Kidney epithelial cell (primary cell): ENCODE results near the gene ASIP. TPM values are rescaled to one million over a fixed set of nuclear protein-coding genes. Genes with fewer than 3 reads are reported as not detected.
"Not testable (repeated sequence)": the region's sequence is repeated elsewhere in the genome, so short reads cannot be mapped to it uniquely, and the experiment has no call there.

Experiments
- DNase-seq: peaks from one replicate; pipeline ENCODE4 v3.0.0-alpha.2; 2010; ENCODE audit warnings: low read depth
- H3K27me3 ChIP-seq: 2 replicates; pipeline ENCODE4 v1.6.0; 2011; ENCODE audit warnings: low read length; ENCODE audit not compliant: control insufficient read depth, insufficient read depth
- H3K36me3 ChIP-seq: 2 replicates; pipeline ENCODE4 v1.5.1; 2011; ENCODE audit warnings: low read length; ENCODE audit not compliant: control insufficient read depth, insufficient read depth
- H3K4me3 ChIP-seq: 2 replicates; pipeline ENCODE4 v1.5.1; 2011; ENCODE audit warnings: low read depth, mild to moderate bottlenecking, control low read depth, low read length
- CTCF ChIP-seq: IDR thresholded peaks from 2 replicates; pipeline ENCODE4 v1.5.1; 2011; ENCODE audit warnings: mild to moderate bottlenecking, moderate library complexity, low read length, control low read depth, inconsistent platforms; ENCODE audit not compliant: insufficient read depth, poor library complexity, severe bottlenecking
- total RNA-seq: library from RNA; depleted of rRNA; stranded (reverse); fragments of >200 nt; gene quantifications from 2 replicates; pipeline ENCODE4 v1.2.3, GENCODE V29; 2015

Gene ASIP
- total RNA-seq, 1 donor from 2014 or later = not detected

DNA sequence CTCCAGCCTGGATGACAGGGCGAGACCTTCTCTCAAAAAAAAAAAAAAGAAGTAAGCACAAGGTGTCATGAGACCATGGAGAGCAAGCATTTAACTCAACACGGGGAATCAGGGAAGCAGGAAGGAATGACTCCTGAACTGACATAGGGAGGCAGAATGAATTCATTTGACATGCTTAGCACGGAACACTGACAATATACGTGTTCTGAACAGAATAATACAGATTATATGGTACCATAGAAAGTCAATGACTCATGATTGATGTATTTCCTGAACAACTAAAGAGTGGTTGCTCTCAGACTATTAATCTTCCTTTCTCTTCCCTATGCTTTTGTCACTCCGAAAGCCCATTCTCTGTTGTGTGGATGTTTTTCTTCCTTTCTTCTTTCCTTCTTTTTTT is 20.7 kb upstream of the ASIP start:
- no peak overlapping the region for H3K4me3 ChIP-seq
- no peak for DNase-seq
- TF ChIP-seq CTCF = no peak
- H3K27me3 ChIP-seq = no peaks in the 10 kb centered on the region
- H3K36me3 ChIP-seq = no peaks in the 10 kb centered on the region

DNA sequence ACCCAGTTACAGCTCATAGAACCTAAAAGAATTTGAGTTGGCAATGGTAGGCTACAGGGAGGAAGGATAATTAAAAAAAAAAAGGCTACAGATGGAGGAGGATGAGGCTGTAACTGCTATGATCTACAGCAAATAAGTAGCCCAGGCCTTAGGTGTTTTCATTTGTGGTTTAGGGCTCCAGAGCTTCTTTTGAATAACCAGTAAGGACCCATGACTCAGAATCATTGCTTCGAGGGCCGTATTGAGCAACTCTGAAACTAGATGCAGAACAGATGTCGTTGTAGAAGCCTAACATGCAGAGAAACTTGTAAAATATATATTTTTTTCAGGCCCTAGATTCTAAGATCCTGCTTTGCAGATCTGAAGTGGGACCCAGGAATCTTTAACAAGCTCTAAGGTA is 19.0 kb upstream of the ASIP start:
- Histone ChIP-seq H3K36me3 (no peaks in the 10 kb centered on the region), H3K4me3 (no peak overlapping the region), H3K27me3 (no peaks in the 10 kb centered on the region)
- DNase-seq = peak; percentile 73
- TF ChIP-seq CTCF = no peak

GRCh38 chr20:34224251-34224650 is 17.0 kb upstream of the ASIP start:
- not testable (repeated sequence) for H3K36me3 ChIP-seq, H3K4me3 ChIP-seq, H3K27me3 ChIP-seq, DNase-seq

- DNase-seq = no peak
- no peaks in the 10 kb centered on the region for H3K36me3 ChIP-seq
- no peaks in the 10 kb centered on the region for H3K27me3 ChIP-seq
- H3K4me3 ChIP-seq = no peak overlapping the region
- TF ChIP-seq CTCF = no peak
These were observed 9.6 kb upstream of the ASIP start for GRCh38 chr20:34231634-34232033.

GRCh38 chr20:34232494-34233087 is 8.6 kb upstream of the ASIP start:
- TF ChIP-seq CTCF = no peak
- no peak overlapping the region for H3K4me3 ChIP-seq

DNA sequence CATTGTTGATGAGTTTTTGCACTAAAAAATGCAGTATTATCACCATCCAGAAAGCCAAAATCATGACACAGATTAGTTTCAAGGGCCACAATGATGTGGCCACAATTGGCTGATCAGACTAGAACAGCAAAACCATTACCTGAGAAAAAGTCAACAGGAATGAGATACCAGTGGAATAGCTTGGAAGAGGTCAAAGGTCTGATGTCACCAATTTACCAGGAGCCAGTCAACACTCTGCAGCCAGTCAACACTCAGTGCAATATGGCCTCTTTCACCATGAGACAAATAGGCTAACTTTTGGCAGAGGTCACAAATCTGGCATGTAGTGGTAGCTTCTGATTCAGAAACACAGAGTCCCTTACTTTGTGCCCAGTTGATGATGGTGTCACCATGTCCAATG is 7.5 kb upstream of the ASIP start:
- H3K36me3 ChIP-seq = no peaks in the 10 kb centered on the region
- DNase-seq = no peak

More at GRCh38 chr20:34232494-34233087, 8.6 kb upstream of the ASIP start:
- Histone ChIP-seq H3K27me3 (no peaks in the 10 kb centered on the region), H3K36me3 (no peaks in the 10 kb centered on the region)
- no peak for DNase-seq

More for the DNA sequence above, 7.5 kb upstream of the ASIP start:
- TF ChIP-seq CTCF = no peak
- H3K27me3 ChIP-seq = no peaks in the 10 kb centered on the region
- no peak overlapping the region for H3K4me3 ChIP-seq
